ENCODE measurements around the gene AGR2.

Gene AGR2

GRCh38 chr7:16785321-16785720 is 19.5 kb downstream of the AGR2 start:
- in situ Hi-C loops (cut with MboI; ENCODE audit: low sequenced_read_pairs, unreplicated experiment) = no loop called here
- no peak for TF ChIP-seq CTCF (IDR thresholded peaks at IDR 0.05; ENCODE audit: borderline replicate concordance, control extremely low read depth, extremely low read depth, insufficient read depth, missing control alignments)
- DNase-seq (ENCODE audit: low spot score) = no peak

- DNase-seq (ENCODE audit: low spot score) = no peak
- in situ Hi-C loops (cut with MboI; ENCODE audit: low sequenced_read_pairs, unreplicated experiment) = no loop called here
- no peak for TF ChIP-seq CTCF (IDR thresholded peaks at IDR 0.05; ENCODE audit: borderline replicate concordance, control extremely low read depth, extremely low read depth, insufficient read depth, missing control alignments)
Measured at GRCh38 chr7:16780596-16780995, 24.2 kb downstream of the AGR2 start.

- no peak for DNase-seq (ENCODE audit: low spot score)
Measured at GRCh38 chr7:16779051-16779450, 25.7 kb downstream of the AGR2 start.

GRCh38 chr7:16778476-16778875 is 26.3 kb downstream of the AGR2 start:
- TF ChIP-seq CTCF (IDR thresholded peaks at IDR 0.05; ENCODE audit: borderline replicate concordance, control extremely low read depth, extremely low read depth, insufficient read depth, missing control alignments) = no peak
- DNase-seq (ENCODE audit: low spot score) = no peak

More at GRCh38 chr7:16779051-16779450, 25.7 kb downstream of the AGR2 start:
- TF ChIP-seq CTCF (IDR thresholded peaks at IDR 0.05; ENCODE audit: borderline replicate concordance, control extremely low read depth, extremely low read depth, insufficient read depth, missing control alignments) = no peak
- in situ Hi-C loops (cut with MboI; ENCODE audit: low sequenced_read_pairs, unreplicated experiment) = no loop called here

GRCh38 chr7:16776053-16776452 is 28.7 kb downstream of the AGR2 start:
- DNase-seq (ENCODE audit: low spot score) = no peak
- in situ Hi-C loops (cut with MboI; ENCODE audit: low sequenced_read_pairs, unreplicated experiment) = no loop called here
- TF ChIP-seq CTCF (IDR thresholded peaks at IDR 0.05; ENCODE audit: borderline replicate concordance, control extremely low read depth, extremely low read depth, insufficient read depth, missing control alignments) = no peak

More at GRCh38 chr7:16778476-16778875, 26.3 kb downstream of the AGR2 start:
- in situ Hi-C loops (cut with MboI; ENCODE audit: low sequenced_read_pairs, unreplicated experiment) = no loop called here

- in situ Hi-C loops (cut with MboI; ENCODE audit: low sequenced_read_pairs, unreplicated experiment) = no loop called here
- no peak for TF ChIP-seq CTCF (IDR thresholded peaks at IDR 0.05; ENCODE audit: borderline replicate concordance, control extremely low read depth, extremely low read depth, insufficient read depth, missing control alignments)
Measured at GRCh38 chr7:16774986-16775385, 29.8 kb downstream of the AGR2 start.

GRCh38 chr7:16774294-16774693 is 30.5 kb downstream of the AGR2 start:
- DNase-seq (ENCODE audit: low spot score) = no peak
- no peak for TF ChIP-seq CTCF (IDR thresholded peaks at IDR 0.05; ENCODE audit: borderline replicate concordance, control extremely low read depth, extremely low read depth, insufficient read depth, missing control alignments)

More at GRCh38 chr7:16774986-16775385, 29.8 kb downstream of the AGR2 start:
- DNase-seq (ENCODE audit: low spot score) = no peak

More at GRCh38 chr7:16774294-16774693, 30.5 kb downstream of the AGR2 start:
- in situ Hi-C loops (cut with MboI; ENCODE audit: low sequenced_read_pairs, unreplicated experiment) = no loop called here
